DMS53 (cell line): Measurements from ENCODE around the gene SLC50A1.
"Not testable (repeated sequence)": the region's sequence is repeated elsewhere in the genome, so short reads cannot be mapped to it uniquely, and the experiment has no call there.

ENCODE experiments used
- DNase-seq: peaks from one replicate; lab custom pipeline; 2025; lab: John Stamatoyannopoulos, UW

SLC50A1 gene

DNA sequence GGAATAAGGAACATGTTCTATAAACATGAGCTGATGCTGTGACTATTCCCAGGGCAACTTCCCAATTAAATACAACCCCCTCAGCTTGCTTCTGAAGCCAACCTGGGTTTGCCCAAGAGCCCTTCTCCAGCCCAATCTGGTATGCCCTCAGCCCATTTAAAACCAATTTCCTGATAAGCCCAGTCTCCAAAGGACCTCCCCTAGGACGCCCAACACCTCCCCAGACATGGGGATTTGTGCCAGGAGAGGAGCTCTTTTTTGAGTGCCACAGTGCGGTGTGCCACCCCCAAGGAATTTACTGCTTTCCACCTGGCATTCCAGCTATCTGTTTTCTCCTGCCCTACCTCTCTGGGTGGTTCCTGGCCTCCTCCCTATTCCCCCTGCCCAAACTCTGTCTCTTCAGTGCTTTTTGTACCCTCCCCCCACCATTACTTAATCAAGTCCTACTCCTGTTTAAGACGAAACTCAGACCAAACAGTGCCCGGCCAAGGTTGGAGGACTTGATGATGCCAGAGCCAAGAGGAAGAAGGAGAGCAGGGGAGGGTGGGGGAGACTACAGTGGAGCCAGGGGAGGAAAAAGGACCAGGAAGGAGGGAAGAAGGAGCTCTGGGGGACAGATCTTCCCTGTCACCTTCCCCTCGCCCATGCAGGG lies 19.4 kb upstream of the SLC50A1 start:
- DNase-seq, result no peak

DNA sequence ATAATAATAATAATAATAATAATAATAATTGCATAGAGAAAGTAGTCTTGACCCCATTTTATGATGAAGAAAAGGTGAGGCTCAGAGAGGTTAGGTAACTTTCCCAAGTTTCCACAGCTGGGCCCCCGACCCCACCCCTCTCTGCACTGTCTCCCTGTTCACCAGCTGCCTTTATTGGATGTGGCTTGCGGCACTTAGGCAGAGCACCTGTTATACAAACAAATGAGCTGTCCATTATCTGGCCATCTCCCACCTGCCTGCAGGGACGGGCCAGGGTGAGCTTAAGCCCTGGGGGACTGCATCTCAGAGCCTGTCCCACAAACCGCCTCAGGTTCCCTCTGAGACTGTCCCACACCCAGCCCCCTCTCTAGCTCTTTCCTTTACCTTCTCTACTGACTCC lies 18.0 kb upstream of the SLC50A1 start:
- peak; percentile 87 for DNase-seq

DNA sequence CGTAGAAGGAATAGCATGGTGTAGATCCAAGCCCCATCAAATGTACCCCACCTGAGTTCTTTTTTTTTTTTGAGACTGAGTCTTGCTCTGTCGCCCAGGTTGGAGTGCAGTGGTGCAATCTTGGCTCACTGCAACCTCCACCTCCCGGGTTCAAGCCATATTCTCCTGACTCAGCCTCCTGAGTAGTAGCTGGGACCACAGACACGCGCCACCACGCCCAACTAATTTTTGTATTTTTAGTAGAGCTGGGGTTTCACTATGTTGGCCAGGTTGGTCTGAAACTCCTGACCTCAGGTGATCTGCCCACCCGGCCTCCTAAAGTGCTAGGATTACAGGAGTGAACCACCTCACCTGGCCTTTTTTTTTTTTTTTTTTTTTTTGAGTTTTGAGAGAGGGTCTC lies 17.6 kb upstream of the SLC50A1 start:
- not testable (repeated sequence) for DNase-seq

DNA sequence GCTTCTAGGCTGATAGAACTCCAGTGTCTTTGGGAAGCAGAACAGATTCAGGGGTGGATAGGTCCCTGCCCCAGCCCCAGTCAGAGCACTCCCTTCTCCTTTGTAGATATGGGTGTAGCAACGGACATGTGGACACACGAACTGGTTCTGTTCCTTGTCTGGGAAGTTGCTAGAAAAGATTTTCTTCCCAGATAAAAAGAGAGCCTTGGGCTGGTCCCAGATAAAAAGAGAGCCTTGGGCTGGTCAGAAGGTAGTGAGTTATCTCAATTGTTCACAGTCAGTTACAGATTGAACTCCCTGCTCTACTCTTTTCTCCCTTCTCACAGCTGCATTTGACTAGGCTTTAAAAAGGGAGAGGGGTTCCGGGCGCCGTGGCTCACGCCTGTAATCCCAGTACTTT lies 15.4 kb upstream of the SLC50A1 start:
- no peak for DNase-seq

DNA sequence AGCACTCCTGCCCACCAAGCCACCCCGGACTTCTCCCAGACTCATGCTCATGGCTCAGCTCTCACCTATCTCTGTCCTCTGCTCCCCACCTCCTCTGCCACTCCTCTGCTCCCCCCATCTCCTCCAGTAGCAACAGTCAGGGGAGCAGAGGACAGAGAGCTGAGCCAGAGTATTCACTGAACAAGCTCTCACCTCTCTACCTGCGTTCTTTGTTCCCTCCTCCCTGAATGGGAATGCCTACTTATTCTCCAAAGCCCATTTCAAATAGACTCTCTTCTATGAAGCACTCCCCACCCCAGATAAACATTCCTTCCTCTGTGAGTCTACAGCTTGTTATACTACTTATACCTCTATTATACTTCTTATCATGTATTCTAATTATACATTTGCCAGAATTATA lies 14.4 kb upstream of the SLC50A1 start:
- no peak for DNase-seq

DNA sequence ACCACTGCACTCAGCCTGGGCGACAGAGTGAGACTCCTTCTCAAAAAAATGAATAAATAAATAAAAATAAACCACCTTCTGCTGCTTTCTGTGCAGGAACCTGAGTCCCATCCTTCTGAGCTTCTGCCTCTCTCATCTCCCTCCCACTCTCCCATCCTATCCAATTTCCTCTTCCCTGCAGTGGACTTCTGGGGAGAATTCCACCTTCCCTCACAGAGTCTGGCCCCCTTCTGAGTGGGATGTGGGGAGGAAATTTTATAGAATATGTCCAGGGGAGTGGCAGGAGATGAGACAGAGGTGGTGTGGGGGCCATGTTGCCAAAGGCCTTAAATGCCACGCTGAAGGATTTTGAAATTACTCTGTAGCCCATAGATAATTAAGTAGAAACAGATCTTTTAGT lies 13.3 kb upstream of the SLC50A1 start:
- no peak for DNase-seq

DNA sequence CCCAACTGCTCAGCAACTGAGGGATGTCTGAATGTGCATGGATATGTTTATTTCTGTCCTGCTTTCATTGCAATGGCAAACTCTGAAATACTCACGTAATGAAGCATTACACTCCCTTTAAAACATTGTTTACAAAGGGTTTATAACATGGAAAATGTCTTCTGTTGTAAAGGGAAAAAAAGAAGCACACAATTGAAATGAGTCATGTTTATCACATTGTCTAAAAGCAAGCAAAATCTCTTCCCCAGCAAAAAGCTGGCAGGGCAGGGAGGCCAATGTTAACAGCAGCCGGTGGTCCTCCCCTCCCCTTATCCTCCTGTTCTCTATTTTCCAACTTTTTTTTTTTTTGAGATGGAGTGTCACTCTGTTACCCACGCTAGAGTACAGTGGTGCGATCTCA lies 11.9 kb upstream of the SLC50A1 start:
- DNase-seq, result peak; percentile 74

DNA sequence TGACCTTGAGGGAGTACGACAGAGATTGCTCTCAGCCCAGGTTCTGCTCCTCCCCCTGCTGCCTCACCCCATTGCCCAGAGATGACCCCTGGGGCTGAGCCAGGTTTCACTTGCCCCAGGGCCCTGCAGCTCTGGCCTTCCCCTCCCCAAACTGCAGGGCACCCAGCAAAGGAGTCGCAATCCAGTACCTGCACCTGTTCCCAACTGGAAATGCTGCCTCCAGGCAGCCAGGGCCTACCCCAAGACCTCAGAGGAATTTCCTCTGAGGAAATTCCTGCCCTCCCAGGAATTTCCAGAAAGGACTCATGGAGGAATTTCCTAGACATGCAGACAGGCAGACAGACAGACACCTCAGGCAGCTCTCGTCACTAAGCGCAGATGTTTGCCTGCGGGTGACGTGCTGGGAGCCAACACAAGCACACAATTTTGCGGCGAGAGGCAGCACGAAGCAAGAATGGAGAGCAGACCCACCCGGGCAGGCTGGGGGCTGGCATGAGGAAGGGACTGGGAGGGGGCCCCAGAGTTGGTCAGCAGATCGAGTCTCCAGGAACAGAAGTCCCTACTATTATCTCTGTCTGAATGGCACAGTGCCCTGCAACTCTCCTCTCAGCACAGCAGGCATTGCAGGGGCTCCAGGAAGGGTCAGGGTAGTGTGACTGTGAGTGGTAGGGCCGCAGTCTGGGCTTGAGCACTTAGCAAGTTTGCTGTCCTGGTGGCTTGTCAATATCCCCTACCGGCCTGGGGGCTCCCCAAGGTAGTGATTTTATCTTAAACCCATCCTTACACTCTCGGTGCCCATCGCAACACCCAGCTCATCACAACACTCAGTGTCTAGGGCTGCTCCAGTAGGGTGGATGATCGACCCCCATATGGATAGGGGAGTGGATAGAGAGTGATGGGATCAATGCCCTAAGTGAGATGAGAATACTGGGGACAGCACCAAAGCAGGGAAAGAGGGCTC lies 10.9 kb upstream of the SLC50A1 start:
- DNase-seq, result no peak

DNA sequence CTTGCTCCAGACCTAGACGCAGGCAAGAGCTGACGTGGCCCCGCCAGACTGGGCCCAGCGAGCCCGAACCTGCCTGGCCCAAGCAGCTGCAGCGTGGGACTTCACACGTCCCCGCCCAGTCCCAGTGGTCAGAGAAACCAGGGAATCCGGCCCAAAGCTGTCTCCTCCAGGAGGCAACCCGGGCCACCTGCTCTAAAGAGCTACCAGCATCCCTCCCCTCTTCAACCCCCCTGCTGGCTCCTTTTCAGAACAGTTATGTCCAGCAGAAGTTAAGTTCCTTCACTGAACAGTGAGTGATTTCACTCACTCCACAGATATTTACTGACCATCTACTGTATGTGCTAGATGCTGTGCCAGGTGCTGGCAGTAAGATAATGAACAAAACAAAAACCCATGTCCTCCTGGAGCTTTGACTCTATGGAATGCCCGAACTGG lies 10.1 kb upstream of the SLC50A1 start:
- peak; percentile 69 for DNase-seq

DNA sequence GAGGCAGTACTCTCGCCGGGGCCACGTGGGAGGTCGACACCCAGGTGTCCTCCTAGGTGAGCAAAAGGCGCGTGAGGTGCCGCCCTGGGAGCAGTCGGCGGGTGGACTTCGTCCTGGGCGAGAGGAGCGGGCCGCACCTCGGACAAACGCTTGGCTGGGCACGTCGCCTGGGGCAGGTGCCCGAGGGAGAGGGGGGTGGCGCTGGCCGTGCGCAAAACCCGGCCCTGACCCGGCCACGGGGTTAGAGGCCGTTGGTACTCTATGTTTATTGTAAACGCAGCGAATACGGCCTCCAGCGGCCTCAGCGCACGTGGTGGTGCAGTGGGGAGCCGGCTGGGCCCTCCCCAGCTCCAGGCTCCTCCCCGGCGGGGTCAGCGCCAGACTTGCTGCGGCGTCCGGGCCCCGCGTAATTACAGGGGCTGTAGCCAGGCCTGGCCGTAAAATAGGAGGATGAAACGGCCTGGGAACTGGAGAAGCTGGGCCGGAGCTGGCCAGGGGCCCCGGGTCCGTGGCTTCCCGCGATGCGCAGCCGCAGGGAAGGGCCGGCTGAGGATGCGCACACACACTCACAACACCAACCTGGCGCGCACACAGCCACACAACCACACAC lies 9.6 kb upstream of the SLC50A1 start:
- DNase-seq, result peak; percentile 94

DNA sequence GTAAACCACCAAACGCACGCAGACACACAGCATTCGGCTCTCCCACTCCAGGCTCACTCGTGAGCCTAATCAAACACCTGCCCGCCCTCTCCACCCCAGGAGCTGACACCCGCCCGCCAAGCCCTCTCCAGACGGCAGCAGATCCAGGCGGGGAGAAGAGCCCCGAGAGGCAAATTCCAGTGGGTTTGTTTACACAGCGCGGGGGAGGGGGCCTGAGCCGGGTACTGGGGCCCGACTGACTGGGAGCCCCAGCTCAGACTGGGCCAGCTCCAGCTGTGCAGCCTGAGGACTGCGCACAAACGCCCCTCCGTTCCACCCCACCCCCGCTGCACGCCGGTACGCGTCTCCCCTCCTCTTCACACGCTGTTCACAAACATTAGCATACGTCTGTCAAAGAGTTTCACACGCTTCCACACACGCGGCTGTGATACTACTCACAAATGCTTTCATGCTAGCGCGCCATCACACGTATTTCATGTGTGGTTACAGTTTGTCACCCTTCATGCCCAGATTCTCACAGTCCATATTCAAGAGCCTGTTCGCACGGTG lies 9.0 kb upstream of the SLC50A1 start:
- DNase-seq, result peak; percentile 94

DNA sequence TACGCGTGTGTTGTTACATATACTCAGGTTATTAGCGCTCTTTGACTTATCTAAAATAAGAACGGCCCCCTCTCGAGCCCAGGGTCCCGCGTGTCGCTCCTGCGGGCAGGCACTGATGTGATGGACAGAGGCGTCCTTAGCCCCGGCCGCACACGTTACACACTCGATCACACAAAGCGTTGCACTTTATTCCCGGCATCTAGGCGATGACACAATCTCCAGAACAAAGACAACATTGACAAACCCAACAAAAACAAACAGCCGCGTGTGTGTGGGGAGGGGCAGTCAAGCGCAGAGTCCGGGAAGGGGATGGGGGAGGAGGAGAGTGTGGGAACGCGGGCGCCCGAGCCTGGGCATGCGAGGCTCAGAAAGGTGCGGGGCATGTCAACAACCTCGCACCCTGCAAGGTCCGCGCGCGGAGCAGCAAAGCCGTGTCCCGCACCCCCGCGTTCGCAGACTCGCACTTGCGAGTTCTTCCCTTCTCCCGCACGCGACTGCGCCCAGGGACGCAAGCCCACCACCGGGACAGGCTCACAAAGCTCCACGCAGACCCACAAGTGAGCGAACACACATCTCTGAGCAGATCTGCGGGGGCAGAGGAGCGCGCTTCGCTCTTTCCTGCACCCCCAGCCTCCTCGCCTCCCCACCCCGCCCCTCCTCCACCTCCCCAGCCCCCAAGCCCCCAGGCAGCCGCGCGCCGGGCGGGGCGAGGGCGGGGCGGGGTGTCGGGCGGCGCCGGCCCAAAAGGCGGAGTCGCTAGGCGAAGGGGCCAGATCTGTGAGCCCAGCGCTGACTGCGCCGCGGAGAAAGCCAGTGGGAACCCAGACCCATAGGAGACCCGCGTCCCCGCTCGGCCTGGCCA lies 8.3 kb upstream of the SLC50A1 start, which contains the start of gene EFNA1:
Gene EFNA1 (plus strand): TSS at position 772 of the 862 bp plus-strand sequence. CDS start 102 bp downstream, outside the sequence.
- DNase-seq, result peak; percentile 94

DNA sequence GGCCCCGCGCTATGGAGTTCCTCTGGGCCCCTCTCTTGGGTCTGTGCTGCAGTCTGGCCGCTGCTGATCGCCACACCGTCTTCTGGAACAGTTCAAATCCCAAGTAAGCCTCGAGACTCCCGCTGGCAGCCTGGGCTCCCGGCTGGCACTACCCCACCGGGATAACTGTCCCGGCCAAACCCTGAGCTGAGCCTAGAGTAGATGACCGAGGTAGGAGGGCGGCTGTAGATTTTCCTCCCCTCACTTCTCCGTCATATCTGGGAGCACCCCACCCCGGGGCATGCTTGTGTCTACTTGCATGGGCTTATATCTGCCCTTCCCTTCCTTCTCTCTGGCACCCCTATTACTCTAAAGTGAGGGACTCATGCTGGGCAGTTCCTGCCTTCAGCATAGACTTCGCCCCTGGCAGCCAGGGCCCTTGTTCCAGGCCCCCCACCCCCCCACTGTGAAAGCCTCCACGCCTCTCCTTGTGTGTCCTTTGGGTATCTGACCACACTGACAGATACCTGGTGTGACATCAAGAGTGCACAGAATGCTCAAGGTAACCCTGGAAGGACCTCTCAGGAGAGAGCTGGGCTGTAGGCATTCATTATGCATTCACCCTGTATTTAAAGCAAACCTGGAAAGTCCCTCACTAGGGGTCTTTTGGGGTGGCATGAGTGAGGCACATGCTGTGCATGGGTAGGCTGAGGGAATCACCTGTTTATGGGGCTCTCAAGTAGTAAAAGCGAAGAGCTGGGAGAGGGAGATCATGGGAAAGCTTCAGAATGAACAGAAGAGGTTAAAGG lies 7.5 kb upstream of the SLC50A1 start:
- peak; percentile 58 for DNase-seq

DNA sequence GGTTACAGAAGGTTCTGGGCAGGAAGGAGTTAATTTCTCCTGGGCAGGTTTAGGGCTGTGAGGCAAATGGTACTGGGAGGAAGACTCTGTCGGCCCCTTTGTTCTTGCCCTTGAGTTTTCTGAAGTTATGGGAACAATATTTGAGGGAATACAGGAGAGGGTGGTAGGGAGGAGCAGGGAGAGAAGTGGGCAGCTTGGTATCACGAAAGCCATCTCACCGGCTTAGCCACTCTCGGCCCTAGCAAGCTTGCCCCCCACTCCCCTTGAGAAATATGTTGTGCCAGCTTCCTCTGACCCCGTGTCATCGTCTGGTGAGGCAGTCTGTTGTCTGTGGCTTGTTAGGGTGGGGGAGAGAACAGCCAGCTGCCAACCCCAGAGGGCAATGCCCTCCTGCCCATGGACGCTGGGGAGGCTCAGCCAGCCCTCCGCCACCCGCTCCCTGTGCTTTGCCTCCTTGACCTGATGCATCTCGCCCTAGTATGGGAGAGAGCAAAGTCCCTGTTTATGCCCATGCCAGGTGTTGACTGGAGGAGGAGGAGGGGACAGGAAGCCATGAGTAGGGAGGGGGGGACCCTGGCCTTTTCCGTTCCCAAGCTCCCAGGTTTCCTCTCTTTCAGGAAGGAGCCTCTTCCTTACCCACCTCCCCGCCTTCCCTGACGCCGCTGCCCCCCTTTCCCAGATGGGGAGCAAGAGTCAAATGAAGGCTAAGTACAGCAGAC lies 6.7 kb upstream of the SLC50A1 start:
- peak; percentile 95 for DNase-seq

DNA sequence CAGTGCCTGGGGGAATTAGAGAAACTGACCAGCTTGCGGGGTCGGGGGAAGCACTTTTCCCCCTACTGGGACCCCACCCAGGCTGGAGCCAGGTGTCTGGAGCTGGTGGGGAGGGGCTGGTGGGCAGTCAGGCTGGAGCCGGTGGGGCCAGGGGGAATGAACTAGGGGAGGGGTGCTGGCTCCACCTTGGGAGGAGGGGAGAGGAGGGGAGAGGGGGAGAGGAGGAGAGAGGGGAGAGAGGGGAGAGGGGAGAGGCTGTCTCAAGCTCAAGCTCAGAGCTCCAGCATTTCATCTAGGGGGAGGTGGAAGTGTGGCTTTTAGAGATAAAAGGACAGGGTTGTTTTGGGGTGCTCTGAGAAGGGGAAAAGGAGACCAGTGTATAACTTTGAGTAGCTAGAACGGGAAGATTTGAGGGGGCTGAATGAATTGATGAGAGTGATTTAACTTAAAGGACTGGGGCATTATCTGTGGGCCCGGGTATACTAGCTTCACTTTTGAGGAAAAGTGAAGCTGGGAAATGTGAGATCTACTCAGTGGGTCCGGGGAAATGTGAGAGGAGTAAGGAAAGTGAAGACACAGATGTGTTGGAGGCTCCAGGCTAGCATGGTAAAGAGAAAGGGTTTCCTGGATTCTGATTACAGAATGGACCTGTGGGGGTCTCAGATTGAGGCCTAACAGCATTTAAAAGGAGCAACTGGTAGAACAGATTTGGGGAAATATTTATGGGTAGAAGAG lies 5.2 kb upstream of the SLC50A1 start:
- no peak for DNase-seq

DNA sequence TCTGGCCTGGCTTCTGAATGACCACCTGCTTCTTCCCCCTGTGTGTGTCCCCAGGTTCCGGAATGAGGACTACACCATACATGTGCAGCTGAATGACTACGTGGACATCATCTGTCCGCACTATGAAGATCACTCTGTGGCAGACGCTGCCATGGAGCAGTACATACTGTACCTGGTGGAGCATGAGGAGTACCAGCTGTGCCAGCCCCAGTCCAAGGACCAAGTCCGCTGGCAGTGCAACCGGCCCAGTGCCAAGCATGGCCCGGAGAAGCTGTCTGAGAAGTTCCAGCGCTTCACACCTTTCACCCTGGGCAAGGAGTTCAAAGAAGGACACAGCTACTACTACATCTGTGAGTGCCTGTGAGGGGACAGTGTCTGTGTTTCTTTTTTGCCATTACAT lies 4.4 kb upstream of the SLC50A1 start:
- no peak for DNase-seq

DNA sequence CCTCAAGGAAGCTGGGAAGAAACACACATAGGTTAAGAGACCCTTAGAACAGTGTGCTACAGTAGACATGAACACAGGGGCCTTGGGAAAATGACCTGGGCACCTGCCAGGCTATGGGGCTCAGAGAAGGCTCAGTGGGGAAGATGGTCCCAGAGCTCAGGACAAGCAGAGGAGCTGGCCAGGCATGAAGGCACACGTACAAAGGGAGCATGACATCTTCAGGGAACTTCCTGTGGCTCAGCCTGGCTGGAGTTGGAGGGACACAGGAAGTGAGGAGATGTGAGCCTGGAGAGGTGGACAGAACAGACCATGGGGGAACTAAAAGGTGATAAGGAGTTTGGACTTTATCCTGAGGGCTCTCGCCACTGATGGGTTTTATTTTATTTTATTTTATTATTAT lies 3.8 kb upstream of the SLC50A1 start:
- DNase-seq, result no peak

DNA sequence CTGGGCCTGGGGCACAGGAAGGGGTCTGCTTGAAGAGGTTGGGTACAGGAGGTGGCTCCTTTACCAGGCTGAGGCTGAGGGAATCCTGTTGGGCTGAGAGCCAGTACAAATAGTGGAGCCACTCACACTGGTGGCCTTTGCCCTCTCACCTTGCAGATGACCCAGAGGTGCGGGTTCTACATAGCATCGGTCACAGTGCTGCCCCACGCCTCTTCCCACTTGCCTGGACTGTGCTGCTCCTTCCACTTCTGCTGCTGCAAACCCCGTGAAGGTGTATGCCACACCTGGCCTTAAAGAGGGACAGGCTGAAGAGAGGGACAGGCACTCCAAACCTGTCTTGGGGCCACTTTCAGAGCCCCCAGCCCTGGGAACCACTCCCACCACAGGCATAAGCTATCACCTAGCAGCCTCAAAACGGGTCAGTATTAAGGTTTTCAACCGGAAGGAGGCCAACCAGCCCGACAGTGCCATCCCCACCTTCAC lies 1.8 kb upstream of the SLC50A1 start:
- DNase-seq, result no peak

DNA sequence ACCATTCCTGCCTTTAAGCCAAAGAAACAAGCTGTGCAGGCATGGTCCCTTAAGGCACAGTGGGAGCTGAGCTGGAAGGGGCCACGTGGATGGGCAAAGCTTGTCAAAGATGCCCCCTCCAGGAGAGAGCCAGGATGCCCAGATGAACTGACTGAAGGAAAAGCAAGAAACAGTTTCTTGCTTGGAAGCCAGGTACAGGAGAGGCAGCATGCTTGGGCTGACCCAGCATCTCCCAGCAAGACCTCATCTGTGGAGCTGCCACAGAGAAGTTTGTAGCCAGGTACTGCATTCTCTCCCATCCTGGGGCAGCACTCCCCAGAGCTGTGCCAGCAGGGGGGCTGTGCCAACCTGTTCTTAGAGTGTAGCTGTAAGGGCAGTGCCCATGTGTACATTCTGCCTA lies 1.3 kb upstream of the SLC50A1 start:
- peak; percentile 40 for DNase-seq
